Transverse colon (tissue), 4 donors: ENCODE data around the gene ZNF346. TPM values are rescaled to one million over a fixed set of nuclear protein-coding genes. Genes with fewer than 3 reads are reported as not detected.

Experiments
- DNase-seq: peaks from one replicate; pipeline ENCODE4 v3.0.0-alpha.2; 2019
- H3K27ac ChIP-seq, 4 donors: fragments of 200-600 bp; sonication (generic); 2 replicates each; pipeline ENCODE4 v1.5.1; 2016 to 2018; ENCODE audit warnings: inconsistent platforms in 4 of 4
- H3K27me3 ChIP-seq: fragments of 200-600 bp; sonication (generic); 2 replicates; pipeline ENCODE4 v1.5.1; 2017; ENCODE audit warnings: inconsistent platforms
- H3K36me3 ChIP-seq, 4 donors: fragments of 200-600 bp; sonication (generic); 2 replicates each; pipeline ENCODE4 v1.5.1; 2017 to 2019; ENCODE audit warnings: inconsistent platforms in 4 of 4
- H3K4me1 ChIP-seq, 4 donors: fragments of 200-600 bp; sonication (generic); 2 replicates each; pipeline ENCODE4 v1.5.1; 2017 to 2020; ENCODE audit warnings: inconsistent platforms in 4 of 4
- H3K4me3 ChIP-seq, 4 donors: fragments of 200-600 bp; sonication (generic); 1 replicate in 1 of 4; 2 replicates in 3 of 4; pipeline versions ENCODE4 v1.5.1 to v1.6.1; 2017 to 2019; ENCODE audit warnings: inconsistent platforms in 4 of 4
- H3K9me3 ChIP-seq, 2 donors: fragments of 200-600 bp; sonication (generic); 2 replicates each; pipeline ENCODE4 v1.5.1; 2017 to 2019; ENCODE audit warnings: inconsistent platforms in 2 of 2
- EP300 ChIP-seq: sonication (generic); formaldehyde crosslinking; IDR thresholded peaks from one replicate; pipeline ENCODE4 v1.6.1; 2017; ENCODE audit warnings: antibody characterized with exemption, low read depth
- POLR2A ChIP-seq: fragments of 450-650 bp; IDR thresholded peaks from one replicate; pipeline ENCODE4 v1.6.1; 2016; ENCODE audit warnings: antibody characterized with exemption, mild to moderate bottlenecking, moderate library complexity
- POLR2AphosphoS5 ChIP-seq, 3 donors: sonication (generic); formaldehyde crosslinking; IDR thresholded peaks; one replicate each; pipeline ENCODE4 v1.6.1; 2016; ENCODE audit warnings: antibody characterized with exemption in 3 of 3
- WGBS, 2 donors: methylation state at CpG; one replicate each; pipeline ENCODE4 v1.1.5; 2018; ENCODE audit warnings: low coverage in 1 of 2; 5-methylcytosine and 5-hydroxymethylcytosine counted together
- in situ Hi-C, 4 donors: fragments of 200-750 bp; cut with MboI; loops; one replicate each; pipeline versions ENCODE4 v1.15.0 to v1.15.1; 2017; ENCODE audit warnings: low sequenced_read_pairs in 3 of 4, low pct_ligation_motif_present in 1 of 4, low pct_unique_long_range_greater_than_20kb in 1 of 4
- intact Hi-C: fragments of 100-400 bp; cut with DNase I; formaldehyde crosslinking; loops from one replicate; pipeline ENCODE4 v1.15.1; 2023; ENCODE audit warnings: low total_unique reads
- total RNA-seq, 4 donors: library from RNA; depleted of rRNA; stranded (reverse); fragments of >200 nt; gene quantifications; one replicate each; pipeline ENCODE4 v1.1.0, GENCODE V29; 2016
- TF ChIP-seq, protein P1 (sequence below), 5 experiments: fragments of 200-600 bp in 3 of 5; fragments of 450-650 bp in 2 of 5; sonication (generic) in 3 of 5; IDR thresholded peaks; 1 replicate in 2 of 5; 2 replicates in 3 of 5; pipeline ENCODE4 v1.5.1; 2016 to 2017; ENCODE audit warnings: antibody characterized with exemption in 5 of 5, inconsistent platforms in 3 of 5, mild to moderate bottlenecking in 2 of 5, moderate library complexity in 1 of 5

ZNF346 gene
- total RNA-seq, 4 donors from 2014 or later = 10.1 to 19.5 (median 12.6) TPM

DNA sequence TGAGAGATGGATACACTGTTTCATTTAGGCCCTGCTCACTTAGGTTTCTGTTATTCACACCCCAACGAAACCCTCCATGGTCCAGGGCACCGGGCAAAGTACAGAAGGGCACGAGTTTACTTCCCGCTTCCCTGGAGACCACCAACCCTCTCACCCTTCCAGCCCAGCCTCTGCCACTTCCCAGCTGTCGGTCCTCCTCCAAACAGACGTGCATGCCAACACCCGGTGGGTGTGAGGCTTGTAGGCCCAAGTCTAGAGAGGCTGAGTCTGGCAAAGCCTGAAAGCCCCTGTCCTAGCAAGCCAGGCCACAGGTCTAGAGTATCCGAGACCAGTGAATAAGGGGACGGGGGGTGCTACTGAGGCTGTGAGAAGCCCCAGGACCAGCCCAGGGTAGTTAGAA, 57.1 kb downstream of the ZNF346 start:
- intact Hi-C loops = no loop called here
- H3K9me3 ChIP-seq = no peaks in the 10 kb centered on the region
- no peak overlapping the region for H3K27ac ChIP-seq
- H3K27me3 ChIP-seq = no peaks in the 10 kb centered on the region
- H3K4me1 ChIP-seq = no peaks in the 10 kb centered on the region
- in situ Hi-C loops = no loop called here
- no peak overlapping the region for H3K4me3 ChIP-seq
- WGBS, 2 donors = 88% methylated on average over 9 of the region's 9 CpGs; no CpG with 5 or more reads in 1 of the 2 donors
- no peaks in the 10 kb centered on the region for H3K36me3 ChIP-seq
- TF ChIP-seq POLR2A = no peak
- TF ChIP-seq POLR2AphosphoS5 (IDR thresholded peaks at IDR 0.05) = no peak
- TF ChIP-seq EP300 = no peak
- TF ChIP-seq, protein P1, sequence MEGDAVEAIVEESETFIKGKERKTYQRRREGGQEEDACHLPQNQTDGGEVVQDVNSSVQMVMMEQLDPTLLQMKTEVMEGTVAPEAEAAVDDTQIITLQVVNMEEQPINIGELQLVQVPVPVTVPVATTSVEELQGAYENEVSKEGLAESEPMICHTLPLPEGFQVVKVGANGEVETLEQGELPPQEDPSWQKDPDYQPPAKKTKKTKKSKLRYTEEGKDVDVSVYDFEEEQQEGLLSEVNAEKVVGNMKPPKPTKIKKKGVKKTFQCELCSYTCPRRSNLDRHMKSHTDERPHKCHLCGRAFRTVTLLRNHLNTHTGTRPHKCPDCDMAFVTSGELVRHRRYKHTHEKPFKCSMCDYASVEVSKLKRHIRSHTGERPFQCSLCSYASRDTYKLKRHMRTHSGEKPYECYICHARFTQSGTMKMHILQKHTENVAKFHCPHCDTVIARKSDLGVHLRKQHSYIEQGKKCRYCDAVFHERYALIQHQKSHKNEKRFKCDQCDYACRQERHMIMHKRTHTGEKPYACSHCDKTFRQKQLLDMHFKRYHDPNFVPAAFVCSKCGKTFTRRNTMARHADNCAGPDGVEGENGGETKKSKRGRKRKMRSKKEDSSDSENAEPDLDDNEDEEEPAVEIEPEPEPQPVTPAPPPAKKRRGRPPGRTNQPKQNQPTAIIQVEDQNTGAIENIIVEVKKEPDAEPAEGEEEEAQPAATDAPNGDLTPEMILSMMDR (IDR thresholded peaks at IDR 0.05) = no peak
- DNase-seq = no peak

DNA sequence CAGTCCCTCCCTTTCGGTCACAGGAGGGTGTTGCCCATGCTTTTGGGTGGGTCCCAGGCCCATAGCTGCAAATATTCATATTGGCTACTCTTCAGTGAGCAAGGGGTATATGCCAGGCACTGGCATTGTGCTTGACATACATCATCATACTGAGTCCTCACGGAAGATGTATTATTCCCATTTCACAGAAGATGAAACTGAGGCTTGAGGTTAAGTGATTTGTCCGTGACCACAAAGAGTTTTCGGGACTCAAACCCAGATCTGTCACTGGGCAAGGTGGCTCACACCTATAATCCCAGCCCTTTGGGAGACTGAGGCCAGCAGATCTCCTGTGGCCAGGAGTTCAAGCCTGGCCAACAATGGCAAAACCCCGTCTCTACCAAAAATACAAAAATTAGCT, 57.8 kb downstream of the ZNF346 start:
- intact Hi-C loops = no loop called here
- Histone ChIP-seq H3K9me3 (no peaks in the 10 kb centered on the region), H3K36me3 (no peaks in the 10 kb centered on the region), H3K27me3 (no peaks in the 10 kb centered on the region), H3K27ac (no peak overlapping the region), H3K4me3 (no peak overlapping the region), H3K4me1 (peaks cover 0 to 2% (median 0%) of the 10 kb centered on the region in 4 donors)
- in situ Hi-C loops = no loop called here
- WGBS, 2 donors = 85% methylated on average over 5 of the region's 5 CpGs; no CpG with 5 or more reads in 1 of the 2 donors
- TF ChIP-seq POLR2A (no peak), EP300 (no peak), POLR2AphosphoS5 (IDR thresholded peaks at IDR 0.05) (no peak)
- TF ChIP-seq, protein P1 (IDR thresholded peaks at IDR 0.05) = no peak
- no peak for DNase-seq

GRCh38 chr5:177081859-177082258, 59.4 kb downstream of the ZNF346 start:
- no peaks in the 10 kb centered on the region for H3K36me3 ChIP-seq
- whole genome bisulfite sequencing, 2 donors = 88% methylated on average over 10 of the region's 10 CpGs; no CpG with 5 or more reads in 1 of the 2 donors
- no peaks in the 10 kb centered on the region for H3K9me3 ChIP-seq
- no peak for DNase-seq
- H3K4me1 ChIP-seq = peaks cover 0 to 7% (median 5%) of the 10 kb centered on the region in 4 donors
- intact Hi-C loops (no loop called here), in situ Hi-C loops (no loop called here)
- no peak overlapping the region for H3K4me3 ChIP-seq
- no peak overlapping the region for H3K27ac ChIP-seq
- H3K27me3 ChIP-seq = no peaks in the 10 kb centered on the region
- TF ChIP-seq, protein P1 (IDR thresholded peaks at IDR 0.05) = no peak
- no peak for TF ChIP-seq EP300

DNA sequence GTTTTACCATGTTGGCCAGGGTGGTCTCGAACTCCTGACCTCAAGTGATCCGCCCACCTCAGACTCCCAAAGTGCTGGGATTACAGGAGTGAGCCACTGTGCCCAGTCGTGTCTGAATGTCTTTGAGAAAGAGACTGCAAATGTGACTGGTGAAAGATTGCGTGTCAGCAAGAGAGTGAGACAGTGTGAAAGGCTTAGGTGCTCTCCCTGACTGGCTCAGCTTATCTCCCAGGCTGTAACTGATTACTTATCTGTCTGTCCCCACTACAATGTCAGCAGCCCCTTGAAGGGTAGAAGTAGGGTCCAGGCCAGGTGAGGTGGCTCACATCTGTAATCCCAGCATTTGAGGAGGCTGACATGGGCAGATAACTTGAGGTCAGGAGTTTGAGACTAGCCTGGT, 60.9 kb downstream of the ZNF346 start:
- H3K27me3 ChIP-seq = no peaks in the 10 kb centered on the region
- H3K4me3 ChIP-seq = no peak overlapping the region
- H3K4me1 ChIP-seq = peaks cover 1 to 18% (median 11%) of the 10 kb centered on the region in 4 donors
- DNase-seq = no peak
- no peaks in the 10 kb centered on the region for H3K36me3 ChIP-seq
- no peaks in the 10 kb centered on the region for H3K9me3 ChIP-seq
- intact Hi-C loops = no loop called here
- 64 to 100% methylated on average over 1 to 4 of the region's 4 CpGs for WGBS, 2 donors
- in situ Hi-C loops = no loop called here
- H3K27ac ChIP-seq = no peak overlapping the region
- TF ChIP-seq, protein P1 (IDR thresholded peaks at IDR 0.05) = no peak
- TF ChIP-seq POLR2A (no peak), EP300 (no peak), POLR2AphosphoS5 (IDR thresholded peaks at IDR 0.05) (no peak)
